OCI-LY3 (cell line): Measurements from ENCODE around the gene SPRN.
"Not testable (repeated sequence)": the region's sequence is repeated elsewhere in the genome, so short reads cannot be mapped to it uniquely, and the experiment has no call there.

Experiments
- H2AFZ ChIP-seq: fragments of 200-600, 300-600 bp; shearing (Covaris generic); 2 replicates; pipeline ENCODE4 v1.6.0; 2014; ENCODE audit warnings: antibody characterized with exemption, low read depth, low read length
- H3K27ac ChIP-seq: fragments of 200-600, 300-600 bp; sonication (generic); 2 replicates; pipeline ENCODE4 v1.5.1; 2014; ENCODE audit warnings: mild to moderate bottlenecking, low read length, moderate library complexity, mixed read lengths
- H3K27me3 ChIP-seq: fragments of 200-600, 300-600 bp; sonication (generic); 2 replicates; pipeline ENCODE4 v1.6.1; 2014; ENCODE audit warnings: low read depth, low read length, mixed read lengths
- H3K36me3 ChIP-seq: fragments of 200-600, 300-600 bp; sonication (generic); replicated peaks from 2 replicates; pipeline ENCODE3; 2014; ENCODE audit warnings: low read depth, low read length, mixed read lengths
- H3K4me1 ChIP-seq: fragments of 300-600, 200-600 bp; sonication (generic); 2 replicates; pipeline ENCODE4 v1.6.1; 2014; ENCODE audit warnings: low read length, mixed read lengths
- H3K4me2 ChIP-seq: fragments of 200-600, 300-600 bp; sonication (generic); 2 replicates; pipeline ENCODE4 v1.6.1; 2014; ENCODE audit warnings: low read length, mixed read lengths
- H3K4me3 ChIP-seq: fragments of 300-600, 200-600 bp; sonication (generic); 2 replicates; pipeline ENCODE4 v1.5.1; 2014; ENCODE audit warnings: antibody characterized with exemption, mild to moderate bottlenecking, low read length, moderate library complexity
- H3K79me2 ChIP-seq: fragments of 300-600, 200-600 bp; shearing (Covaris generic); 2 replicates; pipeline ENCODE4 v1.6.1; 2014; ENCODE audit warnings: mild to moderate bottlenecking, low read length, mixed read lengths
- H3K9ac ChIP-seq: fragments of 300-600, 200-600 bp; shearing (Covaris generic); 2 replicates; pipeline ENCODE4 v1.6.0; 2014; ENCODE audit warnings: mild to moderate bottlenecking, low read length, moderate library complexity
- H3K9me3 ChIP-seq: fragments of 200-600, 300-600 bp; shearing (Covaris generic); 2 replicates; pipeline ENCODE4 v1.6.1; 2014; ENCODE audit warnings: low read length, mixed read lengths; ENCODE audit not compliant: insufficient read depth
- H4K20me1 ChIP-seq: fragments of 200-600, 300-600 bp; sonication (generic); 2 replicates; pipeline ENCODE4 v1.6.1; 2016; ENCODE audit warnings: low read length, mixed read lengths; ENCODE audit not compliant: insufficient read depth
- CTCF ChIP-seq: fragments of 200-600, 300-600 bp; sonication (generic); IDR thresholded peaks from 2 replicates; pipeline ENCODE4 v1.5.1; 2014; ENCODE audit warnings: antibody characterized with exemption, low read length, low read depth
- EZH2phosphoT487 ChIP-seq: fragments of 200-600 bp; shearing (Covaris generic); IDR thresholded peaks from 2 replicates; pipeline ENCODE4 v1.6.1; 2018; ENCODE audit warnings: antibody characterized with exemption, mixed run types, low read depth

Gene SPRN

GRCh38 chr10:133424601-133425000 lies at the start of gene SPRN:
Gene SPRN (minus strand): TSS chr10:133424625. CDS start chr10:133423681, 944 bp downstream.
- H3K27me3 ChIP-seq, H3K9me3 ChIP-seq, H3K27ac ChIP-seq, H2AFZ ChIP-seq, H3K4me1 ChIP-seq, H3K9ac ChIP-seq, H3K79me2 ChIP-seq, H3K36me3 ChIP-seq, H4K20me1 ChIP-seq, H3K4me3 ChIP-seq, H3K4me2 ChIP-seq: not testable (repeated sequence)

GRCh38 chr10:133474027-133474426 lies 49.6 kb upstream of the SPRN start:
- no peaks in the 10 kb centered on the region for H3K9me3 ChIP-seq
- no peaks in the 10 kb centered on the region for H3K79me2 ChIP-seq
- peaks cover 15% of the 10 kb centered on the region for H3K4me1 ChIP-seq
- H3K4me3 ChIP-seq: no peak overlapping the region
- no peak overlapping the region for H3K27ac ChIP-seq
- no peak for TF ChIP-seq EZH2phosphoT487
- TF ChIP-seq CTCF: no peak
- H3K4me2 ChIP-seq: no peak overlapping the region
- H3K27me3 ChIP-seq: no peaks in the 10 kb centered on the region
- H2AFZ ChIP-seq: 0 out of 2 replicates have a peak overlapping the region, but pooled peaks have one; percentile 39
- no peaks in the 10 kb centered on the region for H3K36me3 ChIP-seq
- H3K9ac ChIP-seq: no peak overlapping the region
- H4K20me1 ChIP-seq: no peaks in the 10 kb centered on the region

- Histone ChIP-seq H3K27ac (no peak overlapping the region), H3K27me3 (no peaks in the 10 kb centered on the region), H3K9ac (no peak overlapping the region), H3K36me3 (no peaks in the 10 kb centered on the region), H2AFZ (no peak overlapping the region), H4K20me1 (no peaks in the 10 kb centered on the region), H3K4me1 (peaks cover 15% of the 10 kb centered on the region), H3K4me2 (no peak overlapping the region), H3K79me2 (no peaks in the 10 kb centered on the region), H3K4me3 (no peak overlapping the region), H3K9me3 (no peaks in the 10 kb centered on the region)
- TF ChIP-seq EZH2phosphoT487 (no peak), CTCF (no peak)
These were observed 48.8 kb upstream of the SPRN start for GRCh38 chr10:133473270-133473669.

- Histone ChIP-seq H3K4me3 (no peak overlapping the region), H3K4me2 (no peak overlapping the region), H3K9ac (no peak overlapping the region), H3K27me3 (no peaks in the 10 kb centered on the region), H3K79me2 (no peaks in the 10 kb centered on the region), H3K27ac (no peak overlapping the region), H4K20me1 (no peaks in the 10 kb centered on the region), H3K9me3 (no peaks in the 10 kb centered on the region), H3K4me1 (peaks cover 15% of the 10 kb centered on the region), H3K36me3 (no peaks in the 10 kb centered on the region), H2AFZ (no peak overlapping the region)
- TF ChIP-seq CTCF: no peak
- no peak for TF ChIP-seq EZH2phosphoT487
These were observed 47.1 kb upstream of the SPRN start for GRCh38 chr10:133471300-133472109.

- not testable (repeated sequence) for H3K9ac ChIP-seq, H3K27me3 ChIP-seq, H3K36me3 ChIP-seq, H3K9me3 ChIP-seq, H3K4me2 ChIP-seq, H4K20me1 ChIP-seq, H2AFZ ChIP-seq, H3K27ac ChIP-seq, H3K79me2 ChIP-seq, H3K4me3 ChIP-seq
- peaks cover 15% of the 10 kb centered on the region for H3K4me1 ChIP-seq
These were observed 44.8 kb upstream of the SPRN start for GRCh38 chr10:133469205-133469604.
